COR-L47 (cell line): ENCODE results near the gene PROKR1.
A peak's percentile ranks its signal among the peaks of the same experiment; 100 is the strongest.
"Not testable (repeated sequence)": the region's sequence is repeated elsewhere in the genome, so short reads cannot be mapped to it uniquely, and the experiment has no call there.

ENCODE experiments used
- DNase-seq: peaks from one replicate; lab custom pipeline; 2025; lab: John Stamatoyannopoulos, UW

PROKR1 gene

GRCh38 chr2:68643011-68643873, at the start of gene PROKR1:
Gene PROKR1, plus strand, starts transcription at chr2:68643579. Its CDS starts 2,243 bp downstream, at chr2:68645822.
- peak; percentile 50 for DNase-seq

GRCh38 chr2:68594041-68594440, 49.3 kb upstream of the PROKR1 start:
- no peak for DNase-seq

GRCh38 chr2:68594674-68595492, 48.5 kb upstream of the PROKR1 start:
- DNase-seq, result no peak

DNA sequence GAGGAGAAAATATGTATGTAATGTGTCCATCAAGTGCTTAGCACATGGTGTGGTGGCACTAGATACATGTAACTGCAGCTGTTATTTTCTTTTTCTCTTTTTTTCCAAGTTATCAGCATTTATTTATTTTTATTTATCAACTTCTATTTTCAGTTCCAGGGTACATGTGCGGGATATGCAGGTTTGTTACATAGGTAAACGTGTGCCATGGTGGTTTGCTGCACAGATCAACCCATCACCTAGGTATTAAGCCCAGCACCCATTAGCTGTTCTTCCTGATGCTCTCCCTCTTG, 47.9 kb upstream of the PROKR1 start:
- DNase-seq, result not testable (repeated sequence)

- DNase-seq, result not testable (repeated sequence)
Measured at GRCh38 chr2:68600495-68600894, 42.9 kb upstream of the PROKR1 start.

GRCh38 chr2:68603059-68603458, 40.3 kb upstream of the PROKR1 start:
- DNase-seq, result no peak

DNA sequence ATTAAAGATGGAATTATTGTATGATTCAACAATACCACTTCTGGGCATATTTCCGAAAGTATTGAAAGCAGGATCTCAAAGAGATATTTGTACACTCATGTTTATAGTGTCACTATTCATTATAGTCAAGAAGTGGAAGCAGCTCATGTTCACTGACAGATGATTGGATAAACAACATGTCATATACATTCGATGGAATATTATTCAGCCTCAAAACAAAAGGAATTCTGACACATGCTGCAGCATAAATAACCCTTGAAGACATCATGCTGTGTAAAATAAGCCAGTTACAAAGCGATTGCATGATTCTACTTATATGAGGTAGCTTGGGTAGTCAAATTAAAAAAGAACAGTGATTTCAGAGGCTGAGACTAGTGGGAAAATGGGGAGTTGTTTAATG, 39.3 kb upstream of the PROKR1 start:
- no peak for DNase-seq

- no peak for DNase-seq
Measured at GRCh38 chr2:68605939-68606338, 37.4 kb upstream of the PROKR1 start.

DNA sequence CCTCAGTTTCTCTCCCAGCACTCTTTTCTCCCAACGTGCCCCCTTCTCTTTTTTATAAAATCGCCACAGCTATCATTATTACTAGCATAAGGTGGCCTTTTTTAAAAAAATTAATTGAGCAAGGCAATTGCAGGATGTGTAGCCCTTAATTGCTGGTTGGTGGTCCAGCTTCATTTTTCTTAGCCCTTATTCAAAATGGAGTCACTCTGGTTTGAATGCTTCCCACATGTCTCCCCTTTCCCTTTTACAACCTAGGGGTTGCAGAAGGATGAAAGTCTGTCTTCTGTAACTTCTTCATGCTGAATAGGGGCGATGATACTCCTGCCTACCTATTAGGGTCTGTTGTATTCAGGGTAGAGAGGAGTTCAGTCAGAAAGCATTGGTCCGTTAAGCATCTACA, 36.6 kb upstream of the PROKR1 start:
- no peak for DNase-seq

GRCh38 chr2:68607837-68608236, 35.5 kb upstream of the PROKR1 start:
- no peak for DNase-seq

DNA sequence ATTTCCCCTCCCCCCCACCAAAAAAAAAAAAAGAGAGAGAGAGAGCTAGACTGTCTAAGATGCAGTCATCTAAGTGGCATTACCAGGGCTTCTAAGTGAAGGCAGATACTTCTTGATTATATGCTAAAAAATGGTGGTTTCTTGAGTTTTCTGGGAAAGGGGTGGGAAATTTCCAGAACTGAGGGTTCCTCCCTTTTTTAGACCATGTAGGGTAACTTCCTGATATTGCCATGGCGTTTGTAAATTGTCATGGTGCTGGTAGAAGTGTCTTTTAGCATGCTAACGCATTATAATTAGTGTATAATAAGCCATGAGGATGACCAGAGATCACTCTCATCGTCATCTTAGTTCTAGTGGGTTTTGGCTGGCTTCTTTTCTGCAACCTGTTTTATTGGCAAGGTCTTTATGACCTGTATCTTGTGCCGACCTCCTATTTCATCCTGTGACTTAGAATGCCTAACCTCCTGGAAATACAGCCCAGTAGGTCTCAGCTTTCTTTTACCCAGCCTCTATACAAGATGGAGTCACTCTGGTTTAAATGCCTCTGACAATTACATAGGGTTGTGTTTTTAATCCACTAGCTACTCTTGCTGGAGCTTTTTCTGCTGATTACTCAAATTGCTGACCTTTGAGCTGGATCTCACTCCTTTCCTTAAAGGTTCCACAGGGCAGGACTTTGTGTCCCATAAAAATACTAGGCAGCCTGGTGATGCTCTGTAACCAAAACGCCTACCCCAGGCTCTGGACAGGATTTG, 30.4 kb upstream of the PROKR1 start:
- DNase-seq, result no peak

GRCh38 chr2:68620772-68621171, 22.6 kb upstream of the PROKR1 start:
- no peak for DNase-seq

GRCh38 chr2:68623820-68624219, 19.6 kb upstream of the PROKR1 start:
- no peak for DNase-seq

GRCh38 chr2:68627615-68628014, 15.8 kb upstream of the PROKR1 start:
- no peak for DNase-seq

GRCh38 chr2:68632021-68632420, 11.4 kb upstream of the PROKR1 start:
- no peak for DNase-seq

- no peak for DNase-seq
Measured at GRCh38 chr2:68637047-68637446, 6.3 kb upstream of the PROKR1 start.

DNA sequence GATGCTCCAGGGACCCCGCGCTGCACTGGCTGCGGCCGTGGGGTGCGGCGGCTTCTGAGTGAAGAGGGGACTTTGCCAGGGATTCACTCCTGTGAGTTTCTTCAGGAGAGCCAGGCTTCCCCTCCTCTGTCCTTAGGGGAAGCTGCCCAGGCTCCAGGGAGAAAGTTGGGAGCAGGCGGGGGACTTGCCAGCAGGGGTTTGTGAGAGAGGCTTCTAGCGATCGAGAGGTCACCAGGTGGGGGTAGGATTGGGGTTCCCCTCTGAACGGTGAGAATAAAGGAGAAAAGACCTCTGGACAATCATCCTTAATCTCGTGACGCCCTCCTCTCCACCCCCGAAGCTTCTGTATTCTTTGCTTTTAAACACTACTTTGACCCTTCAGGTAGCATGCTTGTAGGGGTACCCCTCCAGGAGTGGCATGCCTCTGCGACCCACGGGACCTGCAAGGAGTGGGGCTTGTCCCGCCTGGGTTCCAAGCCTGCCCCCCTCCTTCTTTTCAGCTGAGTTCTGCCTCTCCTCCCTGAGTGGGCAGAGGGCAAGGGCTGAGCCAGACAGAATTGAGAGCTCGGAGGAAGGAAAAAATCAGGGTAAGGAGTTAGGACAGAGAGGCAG, 601 bp downstream of the PROKR1 start:
- DNase-seq, result no peak

DNA sequence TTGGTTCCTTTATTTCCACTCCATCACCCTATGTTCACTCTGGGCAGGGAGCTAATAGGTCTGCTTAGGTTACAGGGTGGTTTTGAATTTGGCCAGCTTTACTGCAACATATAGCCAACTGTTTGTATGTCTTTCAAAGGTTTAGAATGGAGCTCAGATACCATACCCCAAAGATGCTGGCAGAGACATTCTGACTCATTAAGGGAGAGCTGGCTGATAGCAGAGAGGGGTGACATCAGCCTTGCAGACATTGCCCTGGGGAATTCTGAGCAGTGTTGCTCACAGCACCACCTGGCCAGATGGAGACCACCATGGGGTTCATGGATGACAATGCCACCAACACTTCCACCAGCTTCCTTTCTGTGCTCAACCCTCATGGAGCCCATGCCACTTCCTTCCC, 2.1 kb downstream of the PROKR1 start:
- DNase-seq, result no peak

DNA sequence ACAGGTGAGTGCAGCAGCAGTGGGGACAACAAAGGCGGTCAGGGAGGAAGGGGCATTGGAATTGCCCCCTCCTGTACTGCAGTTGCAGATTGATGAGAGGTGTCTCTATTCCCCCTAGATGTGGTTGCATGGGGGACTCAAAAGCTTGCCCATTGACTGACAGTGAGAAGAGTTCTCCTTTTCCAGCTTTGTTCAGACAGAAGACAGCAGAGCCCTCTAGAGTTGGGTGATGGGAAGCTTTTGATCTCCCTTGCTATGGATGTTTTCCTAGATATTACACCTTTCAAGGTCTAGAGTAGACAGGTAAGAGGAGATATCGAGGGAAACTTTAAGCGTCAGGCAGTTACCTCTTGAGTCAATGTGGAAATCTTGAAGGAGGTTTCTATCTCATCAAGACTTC, 2.9 kb downstream of the PROKR1 start:
- no peak for DNase-seq

GRCh38 chr2:68650645-68651044, 7.3 kb downstream of the PROKR1 start:
- DNase-seq, result no peak

DNA sequence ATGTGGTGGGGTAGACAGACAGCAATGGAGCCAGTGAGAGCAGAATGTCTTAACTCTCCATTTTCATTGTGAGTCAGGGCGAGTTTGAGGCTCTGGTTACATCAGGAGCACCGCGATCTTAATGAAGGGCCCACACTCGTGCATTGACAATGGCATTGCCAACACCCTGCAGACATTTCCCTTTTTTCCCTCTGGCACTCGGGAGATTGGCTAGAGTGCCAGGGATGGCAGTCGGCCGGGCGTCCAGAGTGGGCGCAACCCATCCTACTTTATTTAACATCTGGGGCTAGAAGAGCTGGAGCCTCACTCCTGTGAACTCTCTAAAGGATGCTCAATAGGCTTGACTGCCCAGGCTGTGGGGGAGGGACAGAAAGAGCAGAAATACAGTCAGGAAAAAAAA, 9.7 kb downstream of the PROKR1 start:
- no peak for DNase-seq

- no peak for DNase-seq
Measured at GRCh38 chr2:68653538-68653982, 10.2 kb downstream of the PROKR1 start.
